Heart left ventricle (tissue), 16 donors: Measurements from ENCODE around the gene G6PC2. TPM values are rescaled to one million over a fixed set of nuclear protein-coding genes. Genes with fewer than 3 reads are reported as not detected.

Experiments
- ATAC-seq, 4 donors: fragments of 200-7000 bp; cut with Tn5 transposase; one replicate each; pipeline ENCODE4 v1.9.1; 2020 to 2022; ENCODE audit warnings: moderate library complexity in 4 of 4, mild to moderate bottlenecking in 3 of 4, moderate number of reproducible peaks in 1 of 4
- DNase-seq, 5 donors: peaks; one replicate each; pipeline ENCODE4 v3.0.0-alpha.2; 2020
- H3K27ac ChIP-seq, 12 donors: fragments of 200-600 bp; sonication (generic) in 4 of 12; one replicate each; pipeline versions ENCODE4 v1.5.0 to v1.8.0; 2016 to 2022; ENCODE audit warnings: mild to moderate bottlenecking in 2 of 12
- H3K27me3 ChIP-seq, 9 donors: fragments of 200-600 bp; sonication (generic) in 2 of 9; one replicate each; pipeline versions ENCODE4 v1.5.1 to v1.8.0; 2016 to 2022; ENCODE audit warnings: mild to moderate bottlenecking in 3 of 9
- H3K36me3 ChIP-seq, 9 donors: fragments of 200-600 bp; sonication (generic) in 2 of 9; one replicate each; pipeline versions ENCODE4 v1.5.0 to v1.8.0; 2018 to 2022; ENCODE audit warnings: mild to moderate bottlenecking in 2 of 9
- H3K4me1 ChIP-seq, 12 donors: fragments of 200-600 bp; sonication (generic) in 4 of 12; one replicate each; pipeline versions ENCODE4 v1.5.0 to v1.8.0; 2016 to 2022; ENCODE audit warnings: mild to moderate bottlenecking in 3 of 12
- H3K4me3 ChIP-seq, 12 donors: fragments of 200-600 bp; sonication (generic) in 4 of 12; one replicate each; pipeline versions ENCODE4 v1.5.0 to v1.8.0; 2017 to 2022; ENCODE audit warnings: mild to moderate bottlenecking in 9 of 12, moderate library complexity in 4 of 12
- H3K9me3 ChIP-seq, 12 donors: fragments of 200-600 bp; sonication (generic) in 4 of 12; one replicate each; pipeline versions ENCODE4 v1.5.0 to v1.8.0; 2016 to 2022; ENCODE audit warnings: mild to moderate bottlenecking in 1 of 12
- POLR2A ChIP-seq, 2 donors: fragments of 450-650 bp; IDR thresholded peaks; one replicate each; pipeline ENCODE4 v1.6.1; 2017; ENCODE audit warnings: antibody characterized with exemption in 2 of 2, mild to moderate bottlenecking in 2 of 2, moderate library complexity in 2 of 2
- WGBS, 4 donors: extraction: QIAGEN DNeasy Blood & Tissue Kit in 2 of 4; methylation state at CpG; one replicate each; pipeline versions ENCODE4 v1.1.5 to v1.1.7; 2013 to 2018; 5-methylcytosine and 5-hydroxymethylcytosine counted together
- intact Hi-C, 10 donors: fragments of 100-400 bp; cut with DNase I; formaldehyde crosslinking; loops; one replicate each; pipeline versions ENCODE4 v1.11.1 to v1.14.2; 2022
- polyA plus RNA-seq, 2 donors: library from polyadenylated mRNA; stranded (reverse); fragments of 200-250 nt; gene quantifications; one replicate each; pipeline ENCODE4 v1.2.3, GENCODE V29; 2013
- total RNA-seq, 9 donors: library from RNA; depleted of rRNA in 2 of 9; stranded (reverse); fragments of >200 nt in 2 of 9; fragmentation: NEBNext Ultra II Directional in 3 of 9; extraction: Animal tissue kit (Norgen Biotek cat#: 25700) in 3 of 9; gene quantifications; one replicate each; pipeline versions ENCODE4 v1.1.0 to v1.2.4, GENCODE V29; 2016 to 2023
- TF ChIP-seq, protein P1 (sequence below), 12 donors: fragments of 200-600 bp; sonication (generic) in 4 of 12; IDR thresholded peaks; one replicate each; pipeline versions ENCODE4 v1.5.0 to v1.8.0; 2018 to 2022; ENCODE audit warnings: antibody characterized with exemption in 12 of 12, mild to moderate bottlenecking in 5 of 12
- donor health status: ischemic (EF 13 %, LVEDD 7.1; RV severe dilation, severe dysfunction).
- donor health status: healthy with polysubstance abuse.
- donor health status: DM: no; HTN: yes; CAD: no.
- donor health status: DM: no; HTN: no; CAD: no.
- donor health status: ischemic (EF 25% LVEDD 6.9; RV normal size, moderate dysfunction).
- donor health status: ischemic (EF 25% LVEDD 5.7; RV mildly dilated, moderate dysfunction).
- donor health status: healthy.
- donor health status: DM: yes; HTN: yes; CAD: no.
- donor health status: ischemic (EF 35%, LVEDD 5.7; RV mildly dilated, moderate dysfunction).
- donor health status: nonischemic (EF 11% LVEDD 7.7; RV severe dilation, severe dysfunction).
- donor health status: DM: yes; HTN: yes; CAD: no.
- donor health status: PGD.
- donor health status: ischemic (EF 29% LVEDD 5.4; RV normal size, mild dysfunction).
- donor health status: nonischemic (EF 23%, LVEDD 6.1; RV moderate dilation, normal function).

Gene G6PC2
- total and polyA plus RNA-seq, 11 donors = 0.12 to 0.21 TPM; not detected in 9

DNA sequence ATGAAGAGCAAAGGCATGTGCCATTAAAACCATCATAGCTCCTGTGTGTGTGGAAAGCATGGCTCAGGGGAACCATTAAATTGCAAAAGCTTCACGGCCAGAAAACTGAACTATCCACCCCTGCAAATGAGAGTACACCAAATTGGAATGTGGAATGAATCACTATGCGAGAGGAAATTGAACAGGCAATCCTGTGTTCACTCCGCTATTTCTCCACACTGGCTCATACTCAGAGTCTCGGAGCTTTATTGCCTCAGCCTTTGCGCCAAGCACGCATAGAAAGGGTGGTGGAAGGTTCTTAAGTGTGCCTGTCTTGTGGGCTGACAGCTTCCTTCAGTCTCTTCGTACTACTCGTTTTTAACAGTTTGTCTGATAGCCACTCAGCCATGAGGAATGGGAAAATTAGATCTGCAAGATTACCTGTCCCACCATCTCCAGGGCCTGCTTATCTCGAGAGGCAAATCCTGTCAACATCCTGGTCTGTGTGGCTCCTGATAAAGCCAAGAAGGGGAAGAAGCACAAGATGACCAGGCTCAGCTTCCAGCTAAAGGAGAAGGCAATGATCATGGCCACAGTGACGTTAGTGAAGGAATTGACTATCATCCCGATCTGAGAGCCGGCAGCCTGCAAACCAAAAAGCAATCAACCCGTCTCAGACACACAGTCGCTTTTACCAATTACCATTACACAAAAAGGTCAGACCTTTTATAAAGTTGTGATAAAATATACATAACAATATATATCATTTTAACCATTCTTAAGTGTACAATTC lies 34.9 kb downstream of the G6PC2 start:
- no peaks in the 10 kb centered on the region for H3K27me3 ChIP-seq
- ATAC-seq (no peak), DNase-seq (no peak)
- no peaks in the 10 kb centered on the region for H3K36me3 ChIP-seq
- 68 to 81% (median 74%) methylated on average over 14 of the region's 14 CpGs for WGBS, 4 donors
- H3K27ac ChIP-seq = no peak overlapping the region
- no peaks in the 10 kb centered on the region for H3K9me3 ChIP-seq
- no peak for TF ChIP-seq POLR2A (IDR thresholded peaks at IDR 0.05)
- TF ChIP-seq, protein P1, sequence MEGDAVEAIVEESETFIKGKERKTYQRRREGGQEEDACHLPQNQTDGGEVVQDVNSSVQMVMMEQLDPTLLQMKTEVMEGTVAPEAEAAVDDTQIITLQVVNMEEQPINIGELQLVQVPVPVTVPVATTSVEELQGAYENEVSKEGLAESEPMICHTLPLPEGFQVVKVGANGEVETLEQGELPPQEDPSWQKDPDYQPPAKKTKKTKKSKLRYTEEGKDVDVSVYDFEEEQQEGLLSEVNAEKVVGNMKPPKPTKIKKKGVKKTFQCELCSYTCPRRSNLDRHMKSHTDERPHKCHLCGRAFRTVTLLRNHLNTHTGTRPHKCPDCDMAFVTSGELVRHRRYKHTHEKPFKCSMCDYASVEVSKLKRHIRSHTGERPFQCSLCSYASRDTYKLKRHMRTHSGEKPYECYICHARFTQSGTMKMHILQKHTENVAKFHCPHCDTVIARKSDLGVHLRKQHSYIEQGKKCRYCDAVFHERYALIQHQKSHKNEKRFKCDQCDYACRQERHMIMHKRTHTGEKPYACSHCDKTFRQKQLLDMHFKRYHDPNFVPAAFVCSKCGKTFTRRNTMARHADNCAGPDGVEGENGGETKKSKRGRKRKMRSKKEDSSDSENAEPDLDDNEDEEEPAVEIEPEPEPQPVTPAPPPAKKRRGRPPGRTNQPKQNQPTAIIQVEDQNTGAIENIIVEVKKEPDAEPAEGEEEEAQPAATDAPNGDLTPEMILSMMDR (IDR thresholded peaks at IDR 0.05) = no peak
- intact Hi-C loops = no loop called here
- no peaks in the 10 kb centered on the region for H3K4me1 ChIP-seq
- H3K4me3 ChIP-seq = no peak overlapping the region

DNA sequence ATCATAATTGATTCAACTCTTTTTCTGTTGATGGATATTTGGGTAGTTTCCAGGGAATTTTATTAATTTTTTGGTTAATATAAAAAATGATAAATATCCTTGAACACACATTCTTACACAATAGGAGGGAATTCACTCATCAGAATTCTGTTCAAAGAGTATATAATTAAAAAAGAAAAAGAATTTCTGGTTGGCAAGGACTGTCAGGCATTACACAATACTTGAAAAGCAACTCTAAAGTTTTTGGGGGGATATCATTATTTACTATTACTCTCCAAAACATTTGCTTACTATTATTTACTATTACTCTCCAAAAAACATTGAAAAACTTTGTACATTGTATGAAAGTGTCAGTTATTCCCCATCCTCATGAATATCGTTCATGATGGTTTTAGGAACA lies 38.0 kb downstream of the G6PC2 start:
- no peak for ATAC-seq

DNA sequence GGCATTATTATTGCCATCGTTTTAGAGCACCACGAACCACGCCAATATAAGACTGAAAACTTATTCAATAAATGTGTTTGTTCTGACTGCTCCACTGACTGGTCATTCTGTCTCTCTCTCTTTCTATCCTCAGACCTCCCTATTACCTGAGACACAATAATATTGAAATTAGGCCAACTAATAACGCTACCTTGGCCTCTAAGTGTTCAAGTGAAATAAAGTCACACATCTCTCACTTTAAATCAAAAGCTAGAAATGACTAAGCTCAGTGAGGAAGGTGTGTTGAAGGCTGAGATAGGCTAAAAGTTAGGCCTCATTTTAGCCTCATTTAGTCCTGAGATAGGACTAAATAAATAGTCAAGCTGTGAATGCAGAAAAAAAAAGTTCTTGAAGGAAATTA lies 38.8 kb downstream of the G6PC2 start:
- Histone ChIP-seq H3K27me3 (no peaks in the 10 kb centered on the region), H3K27ac (no peak overlapping the region), H3K4me1 (no peaks in the 10 kb centered on the region), H3K36me3 (no peaks in the 10 kb centered on the region), H3K4me3 (no peak overlapping the region), H3K9me3 (no peaks in the 10 kb centered on the region)
- WGBS, 4 donors = 90 to 95% (median 93%) methylated on average over 4 of the region's 4 CpGs
- DNase-seq (no peak), ATAC-seq (no peak)
- TF ChIP-seq POLR2A (IDR thresholded peaks at IDR 0.05) = no peak
- TF ChIP-seq, protein P1 (IDR thresholded peaks at IDR 0.05) = no peak
- intact Hi-C loops = no loop called here

More for the DNA sequence above, 38.0 kb downstream of the G6PC2 start:
- TF ChIP-seq, protein P1 (IDR thresholded peaks at IDR 0.05) = no peak
- TF ChIP-seq POLR2A (IDR thresholded peaks at IDR 0.05) = no peak
- Histone ChIP-seq H3K4me1 (no peaks in the 10 kb centered on the region), H3K4me3 (no peak overlapping the region), H3K27me3 (no peaks in the 10 kb centered on the region), H3K36me3 (no peaks in the 10 kb centered on the region), H3K9me3 (no peaks in the 10 kb centered on the region), H3K27ac (no peak overlapping the region)
- no peak for DNase-seq
- WGBS, 4 donors = 91 to 95% (median 92%) methylated on average over 1 of the region's 1 CpG
- intact Hi-C loops = no loop called here

DNA sequence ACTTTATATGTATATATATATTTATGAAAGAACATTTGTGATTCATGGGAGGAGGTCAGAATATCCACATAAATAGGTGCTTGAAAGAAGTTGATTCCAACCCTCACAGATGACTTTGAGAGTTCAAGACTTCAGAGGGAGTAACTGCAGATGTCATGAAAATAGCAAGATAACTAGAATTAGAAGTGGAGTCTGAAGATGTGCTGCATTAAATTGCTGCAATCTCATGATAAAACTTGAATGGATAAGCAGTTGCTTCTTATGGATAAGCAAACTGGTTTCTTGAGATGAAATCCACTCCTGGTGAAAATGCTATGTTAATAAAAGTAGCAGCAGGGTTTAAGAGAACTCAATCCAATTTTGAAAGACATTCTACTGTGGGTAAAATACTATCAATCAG lies 40.2 kb downstream of the G6PC2 start:
- TF ChIP-seq, protein P1 (IDR thresholded peaks at IDR 0.05) = no peak
- TF ChIP-seq POLR2A (IDR thresholded peaks at IDR 0.05) = no peak
- Histone ChIP-seq H3K36me3 (no peaks in the 10 kb centered on the region), H3K9me3 (no peaks in the 10 kb centered on the region), H3K27me3 (no peaks in the 10 kb centered on the region), H3K4me3 (no peak overlapping the region), H3K4me1 (no peaks in the 10 kb centered on the region), H3K27ac (no peak overlapping the region)
- intact Hi-C loops = no loop called here
- no peak for DNase-seq
- no peak for ATAC-seq
